ENCODE measurements around the gene MATN4.

MATN4 gene

GRCh38 chr20:45275338-45275737 lies 32.8 kb downstream of the MATN4 start:
- Histone ChIP-seq H3K27ac (replicated peaks) (no peak overlapping the region), H3K27me3 (ENCODE audit: insufficient read depth, poor library complexity, severe bottlenecking) (no peaks in the 10 kb centered on the region), H3K4me3 (replicated peaks; ENCODE audit: insufficient read depth, low read length) (no peak overlapping the region)
- TF ChIP-seq POLR2AphosphoS5 (IDR thresholded peaks at IDR 0.05; ENCODE audit: low read depth): no peak
- TF ChIP-seq, protein P1, sequence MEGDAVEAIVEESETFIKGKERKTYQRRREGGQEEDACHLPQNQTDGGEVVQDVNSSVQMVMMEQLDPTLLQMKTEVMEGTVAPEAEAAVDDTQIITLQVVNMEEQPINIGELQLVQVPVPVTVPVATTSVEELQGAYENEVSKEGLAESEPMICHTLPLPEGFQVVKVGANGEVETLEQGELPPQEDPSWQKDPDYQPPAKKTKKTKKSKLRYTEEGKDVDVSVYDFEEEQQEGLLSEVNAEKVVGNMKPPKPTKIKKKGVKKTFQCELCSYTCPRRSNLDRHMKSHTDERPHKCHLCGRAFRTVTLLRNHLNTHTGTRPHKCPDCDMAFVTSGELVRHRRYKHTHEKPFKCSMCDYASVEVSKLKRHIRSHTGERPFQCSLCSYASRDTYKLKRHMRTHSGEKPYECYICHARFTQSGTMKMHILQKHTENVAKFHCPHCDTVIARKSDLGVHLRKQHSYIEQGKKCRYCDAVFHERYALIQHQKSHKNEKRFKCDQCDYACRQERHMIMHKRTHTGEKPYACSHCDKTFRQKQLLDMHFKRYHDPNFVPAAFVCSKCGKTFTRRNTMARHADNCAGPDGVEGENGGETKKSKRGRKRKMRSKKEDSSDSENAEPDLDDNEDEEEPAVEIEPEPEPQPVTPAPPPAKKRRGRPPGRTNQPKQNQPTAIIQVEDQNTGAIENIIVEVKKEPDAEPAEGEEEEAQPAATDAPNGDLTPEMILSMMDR (IDR thresholded peaks at IDR 0.05; ENCODE audit: insufficient read depth, low read length): no peak
- TF ChIP-seq SPI1 (IDR thresholded peaks at IDR 0.05; ENCODE audit: borderline replicate concordance, low read depth): no peak
- TF ChIP-seq, protein P2, sequence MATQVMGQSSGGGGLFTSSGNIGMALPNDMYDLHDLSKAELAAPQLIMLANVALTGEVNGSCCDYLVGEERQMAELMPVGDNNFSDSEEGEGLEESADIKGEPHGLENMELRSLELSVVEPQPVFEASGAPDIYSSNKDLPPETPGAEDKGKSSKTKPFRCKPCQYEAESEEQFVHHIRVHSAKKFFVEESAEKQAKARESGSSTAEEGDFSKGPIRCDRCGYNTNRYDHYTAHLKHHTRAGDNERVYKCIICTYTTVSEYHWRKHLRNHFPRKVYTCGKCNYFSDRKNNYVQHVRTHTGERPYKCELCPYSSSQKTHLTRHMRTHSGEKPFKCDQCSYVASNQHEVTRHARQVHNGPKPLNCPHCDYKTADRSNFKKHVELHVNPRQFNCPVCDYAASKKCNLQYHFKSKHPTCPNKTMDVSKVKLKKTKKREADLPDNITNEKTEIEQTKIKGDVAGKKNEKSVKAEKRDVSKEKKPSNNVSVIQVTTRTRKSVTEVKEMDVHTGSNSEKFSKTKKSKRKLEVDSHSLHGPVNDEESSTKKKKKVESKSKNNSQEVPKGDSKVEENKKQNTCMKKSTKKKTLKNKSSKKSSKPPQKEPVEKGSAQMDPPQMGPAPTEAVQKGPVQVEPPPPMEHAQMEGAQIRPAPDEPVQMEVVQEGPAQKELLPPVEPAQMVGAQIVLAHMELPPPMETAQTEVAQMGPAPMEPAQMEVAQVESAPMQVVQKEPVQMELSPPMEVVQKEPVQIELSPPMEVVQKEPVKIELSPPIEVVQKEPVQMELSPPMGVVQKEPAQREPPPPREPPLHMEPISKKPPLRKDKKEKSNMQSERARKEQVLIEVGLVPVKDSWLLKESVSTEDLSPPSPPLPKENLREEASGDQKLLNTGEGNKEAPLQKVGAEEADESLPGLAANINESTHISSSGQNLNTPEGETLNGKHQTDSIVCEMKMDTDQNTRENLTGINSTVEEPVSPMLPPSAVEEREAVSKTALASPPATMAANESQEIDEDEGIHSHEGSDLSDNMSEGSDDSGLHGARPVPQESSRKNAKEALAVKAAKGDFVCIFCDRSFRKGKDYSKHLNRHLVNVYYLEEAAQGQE (IDR thresholded peaks at IDR 0.05; ENCODE audit: insufficient replicate concordance, low read depth): no peak
- no peak for TF ChIP-seq GABPA (IDR thresholded peaks at IDR 0.05; ENCODE audit: low read depth)
- DNase-seq (ENCODE audit: low read depth in 1 of 2, low spot score in 1 of 2): no peak

GRCh38 chr20:45269754-45270270 lies 38.3 kb downstream of the MATN4 start:
- no peak overlapping the region for H3K27ac ChIP-seq (replicated peaks)
- DNase-seq (ENCODE audit: low read depth in 1 of 2, low spot score in 1 of 2): no peak
- no peaks in the 10 kb centered on the region for H3K27me3 ChIP-seq (ENCODE audit: insufficient read depth, poor library complexity, severe bottlenecking)
- no peak overlapping the region for H3K4me3 ChIP-seq (replicated peaks; ENCODE audit: insufficient read depth, low read length)
- TF ChIP-seq SPI1 (IDR thresholded peaks at IDR 0.05; ENCODE audit: borderline replicate concordance, low read depth) (no peak), GABPA (IDR thresholded peaks at IDR 0.05; ENCODE audit: low read depth) (no peak), POLR2AphosphoS5 (IDR thresholded peaks at IDR 0.05; ENCODE audit: low read depth) (no peak)
- TF ChIP-seq, protein P1 (IDR thresholded peaks at IDR 0.05; ENCODE audit: insufficient read depth, low read length): no peak
- TF ChIP-seq, protein P2 (IDR thresholded peaks at IDR 0.05; ENCODE audit: insufficient replicate concordance, low read depth): no peak

GRCh38 chr20:45269056-45269455 lies 39.0 kb downstream of the MATN4 start:
- H3K27ac ChIP-seq (replicated peaks): no peak overlapping the region
- no peaks in the 10 kb centered on the region for H3K27me3 ChIP-seq (ENCODE audit: insufficient read depth, poor library complexity, severe bottlenecking)
- H3K4me3 ChIP-seq (replicated peaks; ENCODE audit: insufficient read depth, low read length): no peak overlapping the region
- DNase-seq (ENCODE audit: low read depth in 1 of 2, low spot score in 1 of 2): no peak
- TF ChIP-seq, protein P2 (IDR thresholded peaks at IDR 0.05; ENCODE audit: insufficient replicate concordance, low read depth): no peak
- TF ChIP-seq GABPA (IDR thresholded peaks at IDR 0.05; ENCODE audit: low read depth) (no peak), SPI1 (IDR thresholded peaks at IDR 0.05; ENCODE audit: borderline replicate concordance, low read depth) (no peak), POLR2AphosphoS5 (IDR thresholded peaks at IDR 0.05; ENCODE audit: low read depth) (no peak)
- TF ChIP-seq, protein P1 (IDR thresholded peaks at IDR 0.05; ENCODE audit: insufficient read depth, low read length): no peak
